Measurements from ENCODE around the gene LCN6.

DNA sequence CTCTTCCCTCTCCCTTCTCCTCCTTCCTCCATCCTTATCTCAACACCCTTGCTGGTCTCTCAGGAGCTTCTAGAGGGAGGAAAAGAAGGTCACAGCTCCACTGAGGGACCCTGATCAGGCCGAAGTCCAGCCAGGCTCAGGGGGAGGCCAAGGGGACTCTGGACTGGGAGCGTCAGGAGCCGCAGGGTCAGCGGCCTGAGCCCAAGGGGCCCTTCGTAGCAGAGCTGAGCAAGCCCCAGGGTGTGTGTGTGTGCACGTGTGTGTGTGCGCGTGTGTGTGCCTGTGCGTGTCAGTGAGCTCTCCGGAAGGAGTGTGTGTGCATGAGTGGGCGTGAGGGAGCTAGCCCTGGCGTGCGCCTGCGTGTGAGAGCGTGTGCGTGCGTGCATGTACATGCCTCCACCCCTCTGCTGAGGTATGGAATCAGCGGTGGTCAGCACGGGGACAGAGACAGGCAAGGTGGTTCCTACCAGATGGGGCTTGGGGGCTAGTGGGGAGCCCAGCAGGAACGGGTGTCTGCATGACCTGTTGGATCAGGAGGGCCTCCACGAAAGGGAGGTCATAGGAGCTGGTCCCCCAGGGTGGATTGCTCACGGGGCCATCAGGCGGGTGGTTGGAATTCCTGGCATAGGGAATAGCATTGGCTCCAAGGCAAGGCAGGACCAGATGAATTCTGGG is 51.0 kb downstream of the LCN6 start:
- TF ChIP-seq, protein P1, sequence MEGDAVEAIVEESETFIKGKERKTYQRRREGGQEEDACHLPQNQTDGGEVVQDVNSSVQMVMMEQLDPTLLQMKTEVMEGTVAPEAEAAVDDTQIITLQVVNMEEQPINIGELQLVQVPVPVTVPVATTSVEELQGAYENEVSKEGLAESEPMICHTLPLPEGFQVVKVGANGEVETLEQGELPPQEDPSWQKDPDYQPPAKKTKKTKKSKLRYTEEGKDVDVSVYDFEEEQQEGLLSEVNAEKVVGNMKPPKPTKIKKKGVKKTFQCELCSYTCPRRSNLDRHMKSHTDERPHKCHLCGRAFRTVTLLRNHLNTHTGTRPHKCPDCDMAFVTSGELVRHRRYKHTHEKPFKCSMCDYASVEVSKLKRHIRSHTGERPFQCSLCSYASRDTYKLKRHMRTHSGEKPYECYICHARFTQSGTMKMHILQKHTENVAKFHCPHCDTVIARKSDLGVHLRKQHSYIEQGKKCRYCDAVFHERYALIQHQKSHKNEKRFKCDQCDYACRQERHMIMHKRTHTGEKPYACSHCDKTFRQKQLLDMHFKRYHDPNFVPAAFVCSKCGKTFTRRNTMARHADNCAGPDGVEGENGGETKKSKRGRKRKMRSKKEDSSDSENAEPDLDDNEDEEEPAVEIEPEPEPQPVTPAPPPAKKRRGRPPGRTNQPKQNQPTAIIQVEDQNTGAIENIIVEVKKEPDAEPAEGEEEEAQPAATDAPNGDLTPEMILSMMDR (IDR thresholded peaks at IDR 0.05; ENCODE audit: poor library complexity, severe bottlenecking) = no peak
- TF ChIP-seq EP300 (conservative IDR thresholded peaks at IDR 0.05; ENCODE audit: poor library complexity, severe bottlenecking) (no peak), EZH2 (IDR thresholded peaks at IDR 0.05; ENCODE audit: borderline replicate concordance, insufficient read depth, low read length, poor library complexity, severe bottlenecking) (no peak), SMC3 (conservative IDR thresholded peaks at IDR 0.05; ENCODE audit: poor library complexity) (no peak), MXI1 (conservative IDR thresholded peaks at IDR 0.05; ENCODE audit: poor library complexity, severe bottlenecking) (no peak), TAF1 (IDR thresholded peaks at IDR 0.05; ENCODE audit: low read depth) (no peak)
